ENCODE data around the gene NASP.

The NASP gene

GRCh38 chr1:45573231-45573804 is 10.5 kb upstream of the NASP start:
- no peak overlapping the region for H3K4me3 ChIP-seq (ENCODE audit: low read depth, low read length)
- no peak for DNase-seq (ENCODE audit: low read depth)
- no peak for TF ChIP-seq CTCF (IDR thresholded peaks at IDR 0.05; ENCODE audit: low read depth, low read length)
- TF ChIP-seq MYC (IDR thresholded peaks at IDR 0.05; ENCODE audit: low read depth, low read length) = no peak
- no peak for TF ChIP-seq MAX (IDR thresholded peaks at IDR 0.05; ENCODE audit: low read depth, low read length)

GRCh38 chr1:45574105-45574626 is 9.7 kb upstream of the NASP start:
- H3K4me3 ChIP-seq (ENCODE audit: low read depth, low read length) = no peak overlapping the region
- no peak for DNase-seq (ENCODE audit: low read depth)
- TF ChIP-seq MAX (IDR thresholded peaks at IDR 0.05; ENCODE audit: low read depth, low read length) = no peak
- no peak for TF ChIP-seq CTCF (IDR thresholded peaks at IDR 0.05; ENCODE audit: low read depth, low read length)
- no peak for TF ChIP-seq POLR2A (IDR thresholded peaks at IDR 0.05; ENCODE audit: extremely low read depth, insufficient read length)
- no peak for TF ChIP-seq MYC (IDR thresholded peaks at IDR 0.05; ENCODE audit: low read depth, low read length)

- peak; percentile 97 for DNase-seq (ENCODE audit: low read depth)
- peak overlapping the region; percentile 89 for H3K4me3 ChIP-seq (ENCODE audit: low read depth, low read length)
- TF ChIP-seq MYC (IDR thresholded peaks at IDR 0.05; ENCODE audit: low read depth, low read length) (no peak), MAX (IDR thresholded peaks at IDR 0.05; ENCODE audit: low read depth, low read length) (no peak), CTCF (IDR thresholded peaks at IDR 0.05; ENCODE audit: low read depth, low read length) (no peak), POLR2A (IDR thresholded peaks at IDR 0.05; ENCODE audit: extremely low read depth, insufficient read length) (no peak)
Observed at GRCh38 chr1:45583264-45583665, 576 bp upstream of the NASP start.

- TF ChIP-seq MAX (IDR thresholded peaks at IDR 0.05; ENCODE audit: low read depth, low read length) (no peak), CTCF (IDR thresholded peaks at IDR 0.05; ENCODE audit: low read depth, low read length) (no peak)
- peak; percentile 92 for DNase-seq (ENCODE audit: low read depth)
Observed at GRCh38 chr1:45584351-45585109, 689 bp downstream of the NASP start.

GRCh38 chr1:45585110-45585426 is 1.2 kb downstream of the NASP start:
- TF ChIP-seq CTCF (IDR thresholded peaks at IDR 0.05; ENCODE audit: low read depth, low read length) (no peak), MYC (IDR thresholded peaks at IDR 0.05; ENCODE audit: low read depth, low read length) (no peak), MAX (IDR thresholded peaks at IDR 0.05; ENCODE audit: low read depth, low read length) (no peak), POLR2A (IDR thresholded peaks at IDR 0.05; ENCODE audit: extremely low read depth, insufficient read length) (no peak)
- DNase-seq (ENCODE audit: low read depth) = no peak

More at GRCh38 chr1:45584351-45585109, 689 bp downstream of the NASP start:
- peak overlapping the region; percentile 89 for H3K4me3 ChIP-seq (ENCODE audit: low read depth, low read length)

More at GRCh38 chr1:45585110-45585426, 1.2 kb downstream of the NASP start:
- H3K4me3 ChIP-seq (ENCODE audit: low read depth, low read length) = peak overlapping the region; percentile 89
